Stimulated activated CD8-positive, alpha-beta memory T cell treated with anti-CD3 and anti-CD28 coated beads, Interleukin-15, amount 100 ng/mL, for 48 hours (primary cell): ENCODE measurements around the gene MATN4.

ENCODE experiments used
- DNase-seq, 2 donors: peaks; one replicate each; pipeline ENCODE4 v3.0.0-alpha.2; 2020; ENCODE audit warnings: low read depth in 2 of 2

The MATN4 gene

GRCh38 chr20:45290677-45291355 is 17.3 kb downstream of the MATN4 start:
- DNase-seq = peak; percentile 36 to 45

- no peak for DNase-seq
These were observed 18.0 kb downstream of the MATN4 start for GRCh38 chr20:45289942-45290676.

- no peak for DNase-seq
These were observed 19.2 kb downstream of the MATN4 start for GRCh38 chr20:45288860-45289259.

GRCh38 chr20:45288376-45288775 is 19.7 kb downstream of the MATN4 start:
- DNase-seq = no peak

- no peak for DNase-seq
These were observed 24.5 kb downstream of the MATN4 start for GRCh38 chr20:45283551-45284057.

- DNase-seq = no peak
These were observed 25.2 kb downstream of the MATN4 start for GRCh38 chr20:45282700-45283550.

- no peak for DNase-seq
These were observed 28.1 kb downstream of the MATN4 start for GRCh38 chr20:45279992-45280391.

GRCh38 chr20:45275338-45275737 is 32.8 kb downstream of the MATN4 start:
- no peak for DNase-seq

GRCh38 chr20:45269754-45270270 is 38.3 kb downstream of the MATN4 start:
- DNase-seq = no peak

GRCh38 chr20:45269056-45269455 is 39.0 kb downstream of the MATN4 start:
- DNase-seq = no peak

GRCh38 chr20:45268531-45268930 is 39.6 kb downstream of the MATN4 start:
- no peak for DNase-seq

GRCh38 chr20:45266977-45267376 is 41.1 kb downstream of the MATN4 start:
- DNase-seq = no peak

GRCh38 chr20:45263556-45264266 is 44.4 kb downstream of the MATN4 start:
- no peak for DNase-seq

GRCh38 chr20:45258664-45259063 is 49.4 kb downstream of the MATN4 start:
- no peak for DNase-seq

- no peak for DNase-seq
These were observed 49.8 kb downstream of the MATN4 start for GRCh38 chr20:45258259-45258658.

- no peak for DNase-seq
These were observed 50.4 kb downstream of the MATN4 start for GRCh38 chr20:45257711-45258110.

- no peak for DNase-seq
These were observed 50.9 kb downstream of the MATN4 start for GRCh38 chr20:45257161-45257560.

GRCh38 chr20:45254383-45255262 is 53.5 kb downstream of the MATN4 start, which contains the start of gene SLPI:
Gene SLPI, minus strand, starts transcription at chr20:45254564. Its CDS starts 21 bp downstream, at chr20:45254543.
- no peak for DNase-seq

- DNase-seq = no peak
These were observed 54.8 kb downstream of the MATN4 start for GRCh38 chr20:45253261-45253660.

- DNase-seq = no peak
These were observed 56.1 kb downstream of the MATN4 start for GRCh38 chr20:45251884-45252560.
